ENCODE measurements around the gene PDZD8.

GRCh38 chr10:117409549-117410305 lies 34.5 kb upstream of the PDZD8 start:
- no peak for TF ChIP-seq CTCF (IDR thresholded peaks at IDR 0.05)
- TF ChIP-seq ZFX (IDR thresholded peaks at IDR 0.05; ENCODE audit: borderline replicate concordance), result no peak

Data from 22Rv1 (cell line).